ENCODE data around the gene CCDC60.
A peak's percentile ranks its signal among the peaks of the same experiment; 100 is the strongest.

The CCDC60 gene

DNA sequence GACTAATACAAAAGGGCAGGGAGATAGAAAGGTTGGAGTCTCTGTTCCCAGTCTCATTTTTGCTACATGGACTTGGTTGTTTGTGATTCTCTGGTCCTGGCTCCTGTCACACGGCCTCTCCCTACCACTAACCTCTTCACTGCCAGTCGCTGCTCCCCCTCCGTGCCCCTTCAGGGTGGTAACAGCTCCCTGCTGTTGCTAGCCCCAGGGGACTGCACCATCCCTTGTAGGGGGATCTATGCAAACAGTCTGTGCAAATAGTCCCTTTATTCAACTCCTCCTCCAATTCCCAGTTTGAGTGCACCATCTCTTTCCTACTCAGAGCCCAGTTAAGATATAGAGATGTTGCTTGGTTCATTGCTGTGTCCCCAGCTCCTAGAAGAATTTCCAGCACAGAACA, 51.1 kb downstream of the CCDC60 start:
- DNase-seq: no peak

DNA sequence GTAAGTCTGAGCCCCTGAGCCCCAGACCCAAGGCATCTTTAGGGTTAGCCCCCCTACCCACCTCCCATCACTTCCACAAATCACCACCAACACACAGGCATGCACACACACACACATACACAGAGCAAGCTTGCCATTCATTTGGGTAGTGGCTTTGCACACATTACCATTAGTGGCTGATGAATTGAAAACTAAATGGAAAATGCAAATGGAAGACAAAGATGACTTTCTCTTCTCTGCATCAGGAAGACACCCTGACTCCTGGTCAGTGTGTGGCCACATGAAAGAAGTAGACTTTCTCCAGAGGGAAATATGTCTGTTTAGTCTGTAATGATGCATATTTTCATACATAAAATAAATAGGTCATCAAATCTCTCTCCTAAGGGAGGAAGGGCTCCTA, 55.2 kb downstream of the CCDC60 start:
- no peak for DNase-seq

- DNase-seq: no peak
These were observed 57.1 kb downstream of the CCDC60 start for GRCh38 chr12:119391673-119392072.

DNA sequence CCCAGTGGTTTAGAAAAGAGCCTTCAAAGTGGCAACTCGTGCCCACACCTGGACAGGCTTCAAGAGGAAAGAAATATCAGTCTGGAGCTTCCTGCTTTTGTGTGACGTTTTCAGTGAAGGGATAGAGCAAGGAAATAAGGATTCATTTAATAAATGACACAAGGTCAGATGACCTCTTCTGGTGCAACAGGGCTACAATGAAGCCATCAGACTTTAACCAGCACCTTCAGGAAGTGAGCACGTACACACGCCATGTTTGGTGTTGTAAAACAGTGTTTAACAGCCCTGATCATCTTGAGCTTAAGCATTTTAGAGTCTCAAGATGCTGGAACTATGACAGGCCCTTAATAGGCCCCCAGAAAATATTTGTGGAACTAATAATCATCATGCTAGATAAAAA, 59.1 kb downstream of the CCDC60 start:
- DNase-seq: no peak

- DNase-seq: no peak
These were observed 63.0 kb downstream of the CCDC60 start for GRCh38 chr12:119397540-119397939.

DNA sequence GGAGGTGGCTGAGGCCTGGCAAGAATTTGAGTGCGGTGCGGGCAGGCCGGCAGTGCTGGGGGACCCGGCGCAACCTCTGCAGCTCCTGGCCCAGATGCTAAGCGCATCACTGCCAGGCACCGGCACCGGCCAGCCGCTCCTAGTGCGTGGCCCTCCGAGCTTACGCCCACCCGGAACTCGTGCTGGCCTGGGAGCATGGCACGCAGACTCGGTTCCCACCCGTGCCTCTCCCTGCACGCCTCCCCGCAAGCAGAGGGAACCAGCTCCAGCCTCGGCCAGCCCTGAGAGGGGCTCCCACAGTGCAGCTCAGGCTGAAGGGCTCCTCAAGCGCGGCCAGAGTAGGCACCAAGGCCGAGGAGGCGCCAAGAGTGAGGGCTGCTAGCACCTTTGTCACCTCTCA, 63.7 kb downstream of the CCDC60 start:
- no peak for DNase-seq

GRCh38 chr12:119399301-119399700, 64.8 kb downstream of the CCDC60 start:
- DNase-seq: no peak

GRCh38 chr12:119406308-119406707, 71.8 kb downstream of the CCDC60 start:
- no peak for DNase-seq

DNA sequence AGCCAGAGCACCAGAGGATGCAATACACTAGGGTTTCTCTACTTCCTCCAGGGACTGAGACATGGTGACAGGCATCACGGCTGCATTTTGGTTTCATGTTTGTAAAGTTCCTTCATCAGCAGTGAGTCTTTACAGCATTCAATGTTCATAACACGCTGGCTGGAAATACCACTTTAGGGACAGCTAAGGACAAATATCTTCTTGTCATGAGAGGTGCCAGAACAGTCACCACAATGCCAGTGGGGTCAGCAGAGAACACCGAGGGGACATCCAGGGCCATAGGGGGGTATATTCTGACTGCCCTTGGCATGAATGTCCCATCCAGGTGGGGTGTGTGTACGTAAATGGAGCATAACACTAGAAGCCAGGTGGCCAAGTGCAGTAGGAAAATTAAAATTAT, 72.3 kb downstream of the CCDC60 start:
- no peak for DNase-seq

- DNase-seq: no peak
These were observed 74.5 kb downstream of the CCDC60 start for GRCh38 chr12:119409043-119409442.

- DNase-seq: no peak
These were observed 75.9 kb downstream of the CCDC60 start for GRCh38 chr12:119410396-119410795.

GRCh38 chr12:119412306-119412705, 77.8 kb downstream of the CCDC60 start:
- no peak for DNase-seq

DNA sequence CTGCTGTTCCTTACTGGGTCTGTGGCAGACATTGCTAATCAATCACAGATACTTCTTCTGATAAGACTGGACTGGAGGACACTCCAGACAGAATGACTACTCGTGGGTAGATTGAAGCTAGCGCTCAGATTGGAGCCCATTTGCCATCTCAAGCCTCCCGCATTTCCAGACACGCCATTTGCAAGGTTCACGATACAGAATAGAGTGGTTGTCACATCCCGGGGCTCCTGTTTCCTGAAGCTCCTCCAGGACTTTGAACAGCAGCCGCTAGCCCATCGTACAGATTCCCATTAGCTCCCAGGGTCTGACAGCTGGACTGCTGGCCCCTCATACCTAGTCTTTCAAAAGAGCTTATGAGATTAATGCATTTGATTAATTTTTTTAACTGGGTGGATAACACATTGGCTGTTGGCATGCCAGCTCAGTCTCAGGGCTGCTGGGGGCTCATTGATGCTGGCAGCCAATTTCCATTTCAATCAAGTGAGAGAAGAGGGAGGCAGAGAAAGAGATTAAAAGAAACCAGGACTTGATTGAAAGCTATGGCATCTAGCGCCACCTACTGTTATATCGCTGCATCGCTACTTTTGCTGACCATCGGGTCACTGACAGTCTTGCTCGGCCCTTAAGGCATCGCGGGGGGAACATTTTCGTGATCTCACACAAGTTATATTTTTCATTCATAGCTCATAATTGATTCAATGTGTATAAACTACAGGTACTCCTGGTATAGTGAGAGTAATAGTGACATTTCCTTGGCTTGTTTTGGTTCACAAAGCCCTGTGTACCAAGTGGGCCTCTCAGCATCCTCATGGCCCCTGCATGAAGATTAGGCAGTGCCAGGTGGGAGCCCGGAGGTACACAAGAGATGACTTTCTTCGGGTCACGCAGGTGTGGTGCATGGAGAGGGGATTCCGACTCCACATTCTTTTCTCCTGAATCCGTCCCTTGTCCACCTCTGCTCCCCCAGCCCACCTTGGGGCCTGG, 78.6 kb downstream of the CCDC60 start:
- DNase-seq: no peak

DNA sequence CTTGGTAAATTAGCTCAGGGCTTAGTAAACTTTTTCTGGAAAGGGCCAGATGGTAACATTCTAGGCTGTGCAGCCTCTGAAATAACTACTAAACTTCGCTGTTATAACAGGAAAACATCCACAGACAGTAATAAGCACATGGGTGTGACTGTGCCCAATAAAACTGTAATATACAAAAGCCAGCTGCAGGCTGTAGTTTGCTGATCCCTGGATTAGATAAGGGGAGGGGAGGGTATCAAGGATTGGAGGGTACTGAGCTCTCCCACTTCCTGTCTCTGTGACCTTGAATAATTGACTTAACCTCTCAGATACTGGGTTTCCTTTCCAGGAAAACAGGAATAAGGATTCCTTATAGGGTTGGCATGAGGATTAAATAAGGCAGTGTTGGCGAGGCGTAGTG, 81.2 kb downstream of the CCDC60 start:
- no peak for DNase-seq

DNA sequence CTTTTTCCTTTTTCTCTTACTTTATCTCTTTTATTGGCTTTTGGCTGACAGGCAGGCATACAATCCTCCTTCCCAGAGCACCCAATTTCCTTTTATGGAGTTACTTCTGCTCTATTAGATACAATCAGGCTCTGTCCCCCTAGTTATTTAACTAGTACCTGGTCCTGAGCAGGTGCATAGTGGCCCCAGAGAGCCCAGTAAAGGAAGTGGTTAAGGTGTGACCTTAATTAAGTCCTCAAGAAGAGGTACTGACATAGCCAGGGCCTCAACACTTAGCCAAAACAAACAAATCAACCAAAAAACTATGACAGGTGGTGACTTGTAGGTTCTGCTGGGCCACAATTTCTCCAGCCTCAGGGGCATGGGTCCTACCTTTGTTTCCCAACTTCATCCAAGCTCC, 82.9 kb downstream of the CCDC60 start:
- no peak for DNase-seq

- no peak for DNase-seq
These were observed 84.9 kb downstream of the CCDC60 start for GRCh38 chr12:119419381-119419780.

- DNase-seq: no peak
These were observed 88.8 kb downstream of the CCDC60 start for GRCh38 chr12:119423285-119423684.

- no peak for DNase-seq
These were observed 91.1 kb downstream of the CCDC60 start for GRCh38 chr12:119425623-119426022.

DNA sequence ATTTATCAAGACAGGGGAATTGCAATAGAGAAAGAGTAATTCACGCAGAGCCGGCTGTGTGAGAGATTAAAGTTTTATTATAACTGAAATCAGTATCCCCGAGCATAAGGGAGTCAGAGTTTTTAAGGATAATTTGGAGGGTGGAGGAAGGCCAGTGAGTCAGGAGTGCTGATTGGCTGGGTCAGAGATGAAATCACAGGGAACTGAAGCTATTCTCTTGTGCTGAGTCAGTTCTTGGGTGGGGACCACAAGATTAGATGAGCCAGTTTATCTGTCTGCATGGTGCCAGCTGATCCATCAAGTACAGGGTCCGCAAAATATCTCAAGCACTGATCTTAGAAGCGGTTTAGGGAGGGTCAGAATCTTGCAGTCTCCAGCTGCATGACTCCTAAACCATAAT, 96.6 kb downstream of the CCDC60 start:
- DNase-seq: no peak

GRCh38 chr12:119432949-119433348, 98.4 kb downstream of the CCDC60 start:
- no peak for DNase-seq

GRCh38 chr12:119440803-119441360, 106.4 kb downstream of the CCDC60 start:
- no peak for DNase-seq

- DNase-seq: peak; percentile 14
These were observed 110.0 kb downstream of the CCDC60 start for GRCh38 chr12:119444462-119445044.

- no peak for DNase-seq
These were observed 111.9 kb downstream of the CCDC60 start for GRCh38 chr12:119446459-119446858.

DNA sequence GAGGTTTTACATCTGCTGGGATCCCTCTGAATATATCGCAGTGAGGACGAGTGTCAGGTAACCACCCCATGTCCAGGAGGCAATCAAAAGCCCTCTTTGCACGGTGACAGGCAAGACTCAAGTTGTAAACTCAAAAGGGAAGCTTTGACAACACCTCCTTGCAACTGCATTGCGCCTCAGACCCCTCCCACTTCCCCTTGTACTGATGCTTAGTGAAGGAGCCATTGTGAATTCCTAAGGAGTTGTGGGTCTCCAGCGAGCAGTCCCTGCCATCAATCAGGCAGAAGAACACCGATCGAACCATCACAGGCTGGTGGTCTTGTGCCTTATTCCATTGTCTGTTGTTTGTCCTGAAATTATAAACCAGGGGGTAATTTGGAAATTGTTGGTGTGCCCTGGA, 112.6 kb downstream of the CCDC60 start:
- no peak for DNase-seq
